HL-60 (cell line): ENCODE measurements around the gene TIPIN.

Experiments
- DNase-seq, 2 experiments: peaks; one replicate each; pipeline ENCODE4 v3.0.0-alpha.2; 2010 to 2020; ENCODE audit warnings: low read depth in 1 of 2, low spot score in 1 of 2
- H3K27ac ChIP-seq: fragments of 250-450 bp; sonication (Bioruptor Pico); replicated peaks from 2 replicates; pipeline ENCODE4 v1.5.1; 2020; ENCODE audit warnings: mild to moderate bottlenecking, moderate library complexity
- H3K27me3 ChIP-seq: fragments of 250-450 bp; sonication (Bioruptor Pico); 2 replicates; pipeline ENCODE4 v1.5.1; 2021; ENCODE audit warnings: mild to moderate bottlenecking, moderate library complexity; ENCODE audit not compliant: insufficient read depth, poor library complexity, severe bottlenecking
- H3K4me3 ChIP-seq: replicated peaks from 2 replicates; pipeline ENCODE4 v1.5.1; 2011; ENCODE audit warnings: mild to moderate bottlenecking, control low read depth, low read length; ENCODE audit not compliant: insufficient read depth
- GABPA ChIP-seq: IDR thresholded peaks from 2 replicates; pipeline ENCODE4 v1.6.1; 2012; ENCODE audit warnings: low read depth
- POLR2AphosphoS5 ChIP-seq: IDR thresholded peaks from 2 replicates; pipeline ENCODE4 v1.6.1; 2012; ENCODE audit warnings: low read depth
- SPI1 ChIP-seq: IDR thresholded peaks from 2 replicates; pipeline ENCODE4 v1.6.1; 2012; ENCODE audit warnings: low read depth, mild to moderate bottlenecking, borderline replicate concordance
- TF ChIP-seq, protein P1 (sequence below): IDR thresholded peaks from one replicate; pipeline ENCODE4 v1.5.1; 2011; ENCODE audit warnings: low read length, control low read depth, inconsistent platforms; ENCODE audit not compliant: insufficient read depth
- TF ChIP-seq, protein P2 (sequence below): IDR thresholded peaks from 2 replicates; pipeline ENCODE4 v1.6.1; 2012; ENCODE audit warnings: low read depth; ENCODE audit not compliant: insufficient replicate concordance

The TIPIN gene

DNA sequence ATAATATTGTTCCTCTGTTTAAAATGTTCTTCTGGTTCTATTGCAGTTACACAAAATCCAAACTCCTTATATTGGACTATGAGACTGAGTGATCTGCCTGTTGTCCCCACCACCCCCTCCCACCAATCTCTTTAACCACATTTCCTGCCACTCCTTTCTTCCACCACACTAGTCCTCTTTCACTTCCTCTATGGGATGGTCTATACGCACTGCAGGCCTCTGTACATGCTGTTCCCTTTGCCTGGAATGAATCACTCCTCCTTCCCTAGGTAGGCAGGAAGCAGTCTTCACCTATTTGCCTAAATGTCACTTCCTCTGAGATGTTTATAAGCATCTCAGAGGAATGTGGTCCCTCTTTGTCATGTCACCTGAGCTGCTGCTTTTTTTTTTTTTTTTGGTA is 34.2 kb upstream of the TIPIN start:
- no peaks in the 10 kb centered on the region for H3K27me3 ChIP-seq
- TF ChIP-seq SPI1 (peak; percentile 89), POLR2AphosphoS5 (peak; percentile 43; the same call in 1 of the 2 replicates), GABPA (no peak)
- TF ChIP-seq, protein P1, sequence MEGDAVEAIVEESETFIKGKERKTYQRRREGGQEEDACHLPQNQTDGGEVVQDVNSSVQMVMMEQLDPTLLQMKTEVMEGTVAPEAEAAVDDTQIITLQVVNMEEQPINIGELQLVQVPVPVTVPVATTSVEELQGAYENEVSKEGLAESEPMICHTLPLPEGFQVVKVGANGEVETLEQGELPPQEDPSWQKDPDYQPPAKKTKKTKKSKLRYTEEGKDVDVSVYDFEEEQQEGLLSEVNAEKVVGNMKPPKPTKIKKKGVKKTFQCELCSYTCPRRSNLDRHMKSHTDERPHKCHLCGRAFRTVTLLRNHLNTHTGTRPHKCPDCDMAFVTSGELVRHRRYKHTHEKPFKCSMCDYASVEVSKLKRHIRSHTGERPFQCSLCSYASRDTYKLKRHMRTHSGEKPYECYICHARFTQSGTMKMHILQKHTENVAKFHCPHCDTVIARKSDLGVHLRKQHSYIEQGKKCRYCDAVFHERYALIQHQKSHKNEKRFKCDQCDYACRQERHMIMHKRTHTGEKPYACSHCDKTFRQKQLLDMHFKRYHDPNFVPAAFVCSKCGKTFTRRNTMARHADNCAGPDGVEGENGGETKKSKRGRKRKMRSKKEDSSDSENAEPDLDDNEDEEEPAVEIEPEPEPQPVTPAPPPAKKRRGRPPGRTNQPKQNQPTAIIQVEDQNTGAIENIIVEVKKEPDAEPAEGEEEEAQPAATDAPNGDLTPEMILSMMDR: no peak
- H3K27ac ChIP-seq: no peak overlapping the region
- peak; percentile 73 to 90 for DNase-seq
- no peak overlapping the region for H3K4me3 ChIP-seq

DNA sequence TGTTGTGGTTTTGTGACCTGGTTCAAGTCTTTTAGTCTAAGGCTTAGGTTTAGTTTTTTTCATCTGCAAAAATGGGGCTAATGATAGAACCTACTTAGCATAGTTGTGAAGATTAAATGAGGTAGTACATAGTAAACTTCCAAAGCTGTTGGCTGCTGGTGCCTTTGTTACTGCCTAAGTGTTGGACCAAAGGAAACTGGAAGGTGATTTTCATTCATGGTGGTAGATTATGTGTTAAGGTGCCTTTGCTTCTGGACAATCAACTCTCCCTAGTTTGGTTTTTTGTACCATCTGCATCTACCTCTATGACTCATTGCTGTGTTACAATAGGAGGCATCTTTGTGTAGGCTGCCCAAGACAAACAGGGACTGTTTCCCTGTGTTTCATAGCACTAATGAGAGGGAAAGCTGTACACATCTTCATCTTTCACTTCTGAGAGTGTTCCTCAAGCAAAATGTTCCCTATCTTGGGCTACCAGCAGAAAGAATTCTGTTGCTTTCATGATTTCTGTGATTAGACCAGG is 33.4 kb upstream of the TIPIN start:
- no peak for DNase-seq
- H3K4me3 ChIP-seq: no peak overlapping the region
- H3K27ac ChIP-seq: no peak overlapping the region; the same call in 1 of the 2 replicates
- H3K27me3 ChIP-seq: no peaks in the 10 kb centered on the region
- no peak for TF ChIP-seq POLR2AphosphoS5
- TF ChIP-seq SPI1: no peak
- TF ChIP-seq, protein P2, sequence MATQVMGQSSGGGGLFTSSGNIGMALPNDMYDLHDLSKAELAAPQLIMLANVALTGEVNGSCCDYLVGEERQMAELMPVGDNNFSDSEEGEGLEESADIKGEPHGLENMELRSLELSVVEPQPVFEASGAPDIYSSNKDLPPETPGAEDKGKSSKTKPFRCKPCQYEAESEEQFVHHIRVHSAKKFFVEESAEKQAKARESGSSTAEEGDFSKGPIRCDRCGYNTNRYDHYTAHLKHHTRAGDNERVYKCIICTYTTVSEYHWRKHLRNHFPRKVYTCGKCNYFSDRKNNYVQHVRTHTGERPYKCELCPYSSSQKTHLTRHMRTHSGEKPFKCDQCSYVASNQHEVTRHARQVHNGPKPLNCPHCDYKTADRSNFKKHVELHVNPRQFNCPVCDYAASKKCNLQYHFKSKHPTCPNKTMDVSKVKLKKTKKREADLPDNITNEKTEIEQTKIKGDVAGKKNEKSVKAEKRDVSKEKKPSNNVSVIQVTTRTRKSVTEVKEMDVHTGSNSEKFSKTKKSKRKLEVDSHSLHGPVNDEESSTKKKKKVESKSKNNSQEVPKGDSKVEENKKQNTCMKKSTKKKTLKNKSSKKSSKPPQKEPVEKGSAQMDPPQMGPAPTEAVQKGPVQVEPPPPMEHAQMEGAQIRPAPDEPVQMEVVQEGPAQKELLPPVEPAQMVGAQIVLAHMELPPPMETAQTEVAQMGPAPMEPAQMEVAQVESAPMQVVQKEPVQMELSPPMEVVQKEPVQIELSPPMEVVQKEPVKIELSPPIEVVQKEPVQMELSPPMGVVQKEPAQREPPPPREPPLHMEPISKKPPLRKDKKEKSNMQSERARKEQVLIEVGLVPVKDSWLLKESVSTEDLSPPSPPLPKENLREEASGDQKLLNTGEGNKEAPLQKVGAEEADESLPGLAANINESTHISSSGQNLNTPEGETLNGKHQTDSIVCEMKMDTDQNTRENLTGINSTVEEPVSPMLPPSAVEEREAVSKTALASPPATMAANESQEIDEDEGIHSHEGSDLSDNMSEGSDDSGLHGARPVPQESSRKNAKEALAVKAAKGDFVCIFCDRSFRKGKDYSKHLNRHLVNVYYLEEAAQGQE: no peak
- TF ChIP-seq, protein P1: no peak

DNA sequence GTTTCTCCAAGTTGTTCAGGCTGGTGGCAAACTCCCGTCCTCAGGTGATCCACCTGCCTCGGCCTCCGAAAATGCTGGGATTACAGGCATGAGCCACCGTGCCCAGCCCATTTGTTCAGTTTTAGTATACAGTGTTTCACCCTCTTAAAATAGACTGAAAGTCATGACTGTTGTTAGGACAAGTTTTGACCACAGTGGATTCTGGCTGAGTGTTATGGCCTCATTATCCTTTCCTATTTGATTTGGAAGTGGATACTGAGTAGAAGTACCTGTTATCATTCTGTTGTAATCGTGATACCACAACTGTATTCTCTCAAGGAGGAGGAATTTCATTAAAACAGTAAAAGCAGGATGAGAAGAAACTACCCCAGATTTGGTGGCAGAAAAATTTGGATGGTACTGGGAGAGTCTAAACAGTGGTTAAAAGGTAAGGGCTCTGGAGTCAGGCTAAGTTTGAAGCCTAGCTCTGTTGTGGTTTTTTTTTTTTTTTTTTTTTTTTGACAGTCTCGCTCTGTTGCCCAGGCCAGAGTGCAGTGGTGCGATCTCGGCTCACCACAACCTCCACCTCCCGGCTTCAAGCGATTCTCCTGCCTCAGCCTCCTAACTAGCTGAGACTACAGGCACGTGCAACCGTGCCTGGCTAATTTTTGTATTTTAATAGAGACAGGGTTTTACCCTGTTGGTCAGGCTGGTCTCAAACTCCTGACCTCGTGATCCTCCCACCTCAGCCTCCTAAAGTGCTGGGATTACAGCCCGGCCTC is 32.8 kb upstream of the TIPIN start:
- TF ChIP-seq, protein P2: no peak
- TF ChIP-seq, protein P1: no peak
- TF ChIP-seq GABPA: no peak
- no peak for TF ChIP-seq POLR2AphosphoS5
- TF ChIP-seq SPI1: no peak
- no peak overlapping the region for H3K4me3 ChIP-seq
- no peaks in the 10 kb centered on the region for H3K27me3 ChIP-seq
- no peak for DNase-seq
- H3K27ac ChIP-seq: no peak overlapping the region
